Colonic mucosa (tissue), 4 donors: ENCODE measurements around the gene NINL. TPM values are rescaled to one million over a fixed set of nuclear protein-coding genes. Genes with fewer than 3 reads are reported as not detected.
"Not testable (repeated sequence)": the region's sequence is repeated elsewhere in the genome, so short reads cannot be mapped to it uniquely, and the experiment has no call there.

Experiments used
- DNase-seq: peaks from one replicate; pipeline ENCODE4 v3.0.0-alpha.2; 2020
- H3K27ac ChIP-seq: fragments of 200-600 bp; one replicate; pipeline ENCODE4 v1.8.0; 2021
- H3K27me3 ChIP-seq: fragments of 200-600 bp; one replicate; pipeline ENCODE4 v1.8.0; 2021
- H3K36me3 ChIP-seq: fragments of 200-600 bp; one replicate; pipeline ENCODE4 v1.8.0; 2021
- H3K4me1 ChIP-seq: fragments of 200-600 bp; one replicate; pipeline ENCODE4 v1.8.0; 2021; ENCODE audit warnings: mild to moderate bottlenecking
- H3K4me3 ChIP-seq: fragments of 200-600 bp; one replicate; pipeline ENCODE4 v1.8.0; 2021
- H3K9ac ChIP-seq, 2 donors: one replicate each; pipeline ENCODE4 v1.7.0; 2013; ENCODE audit warnings: control low read depth in 2 of 2, low read depth in 2 of 2, low read length in 2 of 2
- H3K9me3 ChIP-seq: fragments of 200-600 bp; one replicate; pipeline ENCODE4 v1.8.0; 2021
- CTCF ChIP-seq: fragments of 200-600 bp; IDR thresholded peaks from one replicate; pipeline ENCODE4 v1.8.0; 2022; ENCODE audit warnings: antibody characterized with exemption, mild to moderate bottlenecking
- intact Hi-C: fragments of 100-400 bp; cut with DNase I; formaldehyde crosslinking; loops from one replicate; pipeline ENCODE4 v1.14.1; 2022
- total RNA-seq, 2 donors: library from RNA; stranded (reverse); fragmentation: NEBNext Ultra II Directional in 1 of 2; extraction: Animal tissue kit (Norgen Biotek cat#: 25700) in 1 of 2; gene quantifications; one replicate each; pipeline ENCODE4 v1.2.1, GENCODE V29; 2021
- donor health status: healthy.
- donor health status: DM: no; HTN: no; CAD: no.
- donor health status: DM: no; HTN: no; CAD: no.

Gene NINL
- total RNA-seq, 2 donors from 2014 or later: 3.4 to 5.3 TPM

GRCh38 chr20:25479638-25480037, 105.7 kb downstream of the NINL start:
- intact Hi-C loops: loop anchor here (10.0 kb wide), 1 partner anchor 775 kb away; no protein-coding TSS in a partner anchor
- no peak for TF ChIP-seq CTCF
- no peak overlapping the region for H3K27ac ChIP-seq
- H3K36me3 ChIP-seq: no peaks in the 10 kb centered on the region
- no peak for DNase-seq
- no peaks in the 10 kb centered on the region for H3K4me1 ChIP-seq
- no peaks in the 10 kb centered on the region for H3K9me3 ChIP-seq
- no peaks in the 10 kb centered on the region for H3K27me3 ChIP-seq
- no peak overlapping the region for H3K9ac ChIP-seq
- H3K4me3 ChIP-seq: no peak overlapping the region

GRCh38 chr20:25478889-25479568, 106.3 kb downstream of the NINL start:
- H3K4me1 ChIP-seq: no peaks in the 10 kb centered on the region
- intact Hi-C loops: loop anchor here (10.0 kb wide), 1 partner anchor 776 kb away; no protein-coding TSS in a partner anchor
- no peak for DNase-seq
- H3K27me3 ChIP-seq: no peaks in the 10 kb centered on the region
- H3K27ac ChIP-seq: no peak overlapping the region
- H3K36me3 ChIP-seq: no peaks in the 10 kb centered on the region
- H3K9ac ChIP-seq: no peak overlapping the region
- no peaks in the 10 kb centered on the region for H3K9me3 ChIP-seq
- TF ChIP-seq CTCF: no peak
- no peak overlapping the region for H3K4me3 ChIP-seq

- no peaks in the 10 kb centered on the region for H3K9me3 ChIP-seq
- H3K4me1 ChIP-seq: no peaks in the 10 kb centered on the region
- no peak for DNase-seq
- no peak overlapping the region for H3K27ac ChIP-seq
- no peak for TF ChIP-seq CTCF
- no peaks in the 10 kb centered on the region for H3K36me3 ChIP-seq
- intact Hi-C loops: loop anchor here (10.0 kb wide), 1 partner anchor 778 kb away; no protein-coding TSS in a partner anchor
- no peak overlapping the region for H3K9ac ChIP-seq
- H3K4me3 ChIP-seq: no peak overlapping the region
- H3K27me3 ChIP-seq: no peaks in the 10 kb centered on the region
Observed at GRCh38 chr20:25477014-25477882, 108.1 kb downstream of the NINL start.

GRCh38 chr20:25476106-25477013, 109.0 kb downstream of the NINL start:
- intact Hi-C loops: loop anchor here (10.0 kb wide), 1 partner anchor 778 kb away; no protein-coding TSS in a partner anchor
- Histone ChIP-seq H3K9ac (no peak overlapping the region), H3K27me3 (no peaks in the 10 kb centered on the region), H3K4me1 (no peaks in the 10 kb centered on the region), H3K4me3 (no peak overlapping the region), H3K36me3 (no peaks in the 10 kb centered on the region), H3K9me3 (no peaks in the 10 kb centered on the region), H3K27ac (no peak overlapping the region)
- DNase-seq: no peak
- TF ChIP-seq CTCF: no peak

- not testable (repeated sequence) for H3K36me3 ChIP-seq, H3K27me3 ChIP-seq
Observed at GRCh38 chr20:25473297-25473696, 112.0 kb downstream of the NINL start.

More at GRCh38 chr20:25473297-25473696, 112.0 kb downstream of the NINL start:
- not testable (repeated sequence) for H3K4me3 ChIP-seq, H3K9ac ChIP-seq, H3K4me1 ChIP-seq, DNase-seq, H3K9me3 ChIP-seq, H3K27ac ChIP-seq
- intact Hi-C loops: loop anchor here (10.0 kb wide), 1 partner anchor 782 kb away; no protein-coding TSS in a partner anchor
